GM18499 (cell line): Measurements from ENCODE around the gene PLXNA2.
A peak's percentile ranks its signal among the peaks of the same experiment; 100 is the strongest.

Experiments used
- ATAC-seq: cut with Tn5 transposase; IDR thresholded peaks from one replicate; pipeline ENCODE4 v1.9.1; 2021; ENCODE audit warnings: moderate number of reproducible peaks; ENCODE audit not compliant: insufficient read depth, unreplicated experiment

The PLXNA2 gene

DNA sequence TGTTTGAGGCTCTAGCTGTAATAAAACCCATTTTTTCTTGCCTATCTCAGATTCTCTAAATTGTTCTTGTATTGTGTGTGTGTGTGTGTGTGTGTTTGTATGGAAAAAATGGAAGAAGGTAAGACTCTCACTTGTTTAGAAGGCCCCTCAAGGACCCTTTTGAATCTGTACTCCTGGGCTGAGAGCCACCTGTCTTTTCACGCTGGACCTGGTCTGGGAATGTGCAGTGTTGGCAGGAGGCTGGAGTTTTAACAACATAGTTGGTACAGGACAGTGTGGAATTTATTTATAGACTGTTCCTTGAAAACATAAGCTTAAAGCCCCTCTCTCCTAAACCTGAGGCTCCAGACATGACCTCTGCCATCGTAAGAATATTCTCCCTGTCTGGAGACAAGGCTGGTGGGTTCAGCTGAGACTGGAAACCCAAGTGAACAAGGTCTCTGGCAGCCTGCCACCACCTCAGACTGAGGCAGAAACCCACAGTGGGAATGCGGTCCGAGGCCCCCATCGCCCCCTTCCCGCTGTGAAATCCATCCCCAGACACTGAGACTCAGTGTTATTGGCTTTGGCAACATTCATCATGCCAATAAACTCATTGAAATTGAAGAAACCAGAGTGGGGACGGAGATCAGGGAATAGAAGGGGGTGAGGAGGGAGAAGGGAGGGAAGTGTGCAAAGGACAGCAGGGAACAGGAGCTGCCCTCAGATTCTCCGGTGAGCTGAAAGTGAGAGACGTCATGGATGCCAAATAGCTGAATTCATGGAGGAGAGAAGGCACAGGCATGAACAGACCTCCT is 24.6 kb upstream of the PLXNA2 start:
- no peak for ATAC-seq

- no peak for ATAC-seq
Observed at GRCh38 chr1:208265525-208265924, 21.3 kb upstream of the PLXNA2 start.

DNA sequence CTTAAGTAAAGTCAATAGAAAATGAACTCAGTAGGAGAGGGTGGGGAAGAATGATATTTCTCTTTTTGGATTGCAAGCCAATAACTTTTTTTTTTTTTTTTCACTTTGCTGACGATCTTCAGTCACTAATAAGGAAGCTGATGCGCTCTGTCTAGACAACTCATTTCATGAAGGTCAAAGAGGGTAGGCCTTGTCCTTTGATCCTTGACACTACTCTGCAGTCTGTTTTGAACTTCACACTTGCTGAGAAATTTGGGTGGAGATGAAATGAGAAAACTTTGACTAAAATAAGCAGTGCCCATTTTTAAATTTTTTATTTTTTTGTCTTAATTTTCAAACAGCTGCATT is 20.9 kb upstream of the PLXNA2 start:
- no peak for ATAC-seq

GRCh38 chr1:208264469-208265121 is 20.4 kb upstream of the PLXNA2 start:
- ATAC-seq, result no peak

DNA sequence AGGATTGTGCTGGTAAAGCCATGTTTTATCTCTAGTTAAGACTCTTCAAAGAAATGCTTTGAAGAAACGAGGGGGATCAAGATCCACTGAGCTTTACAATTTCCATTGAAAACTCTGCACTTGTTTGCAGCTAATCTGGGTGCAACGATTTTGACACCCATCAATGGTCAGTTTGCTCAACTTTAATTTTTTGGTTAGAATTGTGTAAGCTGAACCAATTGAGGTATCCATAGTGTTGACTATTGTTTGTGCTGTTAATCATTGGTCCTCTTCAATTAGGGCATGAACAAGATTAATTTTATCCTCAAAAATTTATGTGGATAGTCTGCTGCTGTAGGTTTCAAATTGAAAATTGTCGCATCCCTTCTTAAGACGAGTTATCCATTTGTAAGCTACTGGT is 17.7 kb upstream of the PLXNA2 start:
- no peak for ATAC-seq

- ATAC-seq, result no peak
Observed at GRCh38 chr1:208258277-208258676, 14.1 kb upstream of the PLXNA2 start.

- no peak for ATAC-seq
Observed at GRCh38 chr1:208257351-208257750, 13.2 kb upstream of the PLXNA2 start.

DNA sequence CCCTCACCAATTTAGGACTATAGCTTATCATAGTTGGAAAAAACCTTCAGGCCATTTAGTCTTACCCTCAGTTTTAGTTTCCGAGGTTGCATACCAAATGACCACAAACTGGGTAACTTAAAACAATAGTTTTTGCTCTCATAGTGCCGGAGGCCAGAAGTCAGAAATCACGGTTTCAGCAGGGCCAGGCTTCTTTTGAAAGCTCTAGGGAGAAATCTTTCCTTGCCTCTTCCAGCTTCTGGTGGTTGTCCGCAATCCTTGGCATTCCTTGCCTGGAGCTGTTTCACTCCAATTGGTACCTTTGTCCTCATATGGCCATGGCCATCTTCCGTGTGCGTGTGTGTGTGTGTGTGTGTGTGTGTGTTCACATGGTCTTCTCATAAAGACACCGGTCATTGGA is 12.4 kb upstream of the PLXNA2 start:
- no peak for ATAC-seq

DNA sequence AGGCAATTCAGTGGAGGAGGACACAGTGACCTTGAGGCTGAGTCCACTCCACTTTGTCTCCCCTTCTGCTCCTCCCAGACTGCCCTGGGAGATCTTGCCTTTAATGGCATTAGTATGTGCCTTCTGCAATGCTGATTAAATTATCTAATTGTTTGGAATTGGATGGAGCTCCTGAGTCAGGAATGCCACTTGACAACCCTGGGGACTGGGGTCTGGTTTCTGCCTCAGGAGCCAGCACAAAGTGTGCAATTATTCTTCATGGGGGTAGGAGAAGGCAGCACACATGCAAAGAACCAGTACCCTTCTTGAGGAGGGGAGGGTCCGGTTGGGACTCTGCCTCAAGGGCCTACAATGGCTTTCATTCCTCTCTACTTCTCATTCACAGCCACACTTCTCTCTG is 11.9 kb upstream of the PLXNA2 start:
- no peak for ATAC-seq

- no peak for ATAC-seq
Observed at GRCh38 chr1:208254862-208255261, 10.7 kb upstream of the PLXNA2 start.

GRCh38 chr1:208254376-208254775 is 10.2 kb upstream of the PLXNA2 start:
- no peak for ATAC-seq

- no peak for ATAC-seq
Observed at GRCh38 chr1:208252836-208253576, 8.8 kb upstream of the PLXNA2 start.

DNA sequence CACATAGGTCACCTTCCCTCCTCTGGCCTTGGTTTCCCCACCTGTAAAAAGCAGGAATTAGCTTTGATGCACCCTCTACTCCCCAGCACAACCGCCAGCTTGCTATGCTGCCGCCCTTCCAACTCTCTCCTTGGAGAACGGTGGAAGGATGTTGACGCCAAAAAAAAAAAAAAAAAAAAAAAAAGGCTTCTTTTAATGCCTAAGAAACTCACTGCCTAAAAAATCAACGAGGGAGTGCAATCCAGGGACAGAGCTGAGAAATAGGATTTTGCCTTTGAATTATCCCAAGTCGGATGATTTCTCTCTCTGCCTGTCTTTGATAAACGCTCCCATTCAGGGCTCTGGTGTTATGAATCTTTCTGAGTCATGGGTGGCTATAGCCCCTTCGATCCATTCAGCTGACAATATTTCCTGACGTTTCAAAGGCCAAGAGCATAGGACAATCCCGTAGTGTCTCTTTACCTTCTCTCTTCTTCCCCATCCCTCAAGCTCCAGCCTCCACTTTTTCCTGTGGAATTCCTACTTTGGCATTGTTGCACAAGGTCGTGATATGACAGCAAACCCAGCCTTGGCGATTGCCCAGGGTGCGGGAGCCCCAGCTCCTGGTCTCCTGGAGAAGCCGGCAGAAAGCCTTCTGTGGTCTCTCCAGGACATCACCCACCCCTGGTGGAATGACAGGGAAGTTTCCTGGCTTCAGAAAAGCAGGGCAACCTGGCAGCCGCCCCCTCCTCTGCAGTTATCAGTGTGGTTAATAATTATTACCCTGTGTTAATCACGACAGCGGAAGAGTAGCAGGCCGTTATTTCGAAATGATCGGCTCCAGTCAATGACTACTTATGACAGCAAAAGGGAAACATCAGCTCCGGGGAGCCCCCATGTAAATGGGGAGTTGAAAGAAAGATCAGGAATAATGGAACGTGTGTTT is 8.0 kb upstream of the PLXNA2 start:
- no peak for ATAC-seq

GRCh38 chr1:208251015-208251414 is 6.8 kb upstream of the PLXNA2 start:
- ATAC-seq, result no peak

- ATAC-seq, result no peak
Observed at GRCh38 chr1:208250613-208251012, 6.4 kb upstream of the PLXNA2 start.

DNA sequence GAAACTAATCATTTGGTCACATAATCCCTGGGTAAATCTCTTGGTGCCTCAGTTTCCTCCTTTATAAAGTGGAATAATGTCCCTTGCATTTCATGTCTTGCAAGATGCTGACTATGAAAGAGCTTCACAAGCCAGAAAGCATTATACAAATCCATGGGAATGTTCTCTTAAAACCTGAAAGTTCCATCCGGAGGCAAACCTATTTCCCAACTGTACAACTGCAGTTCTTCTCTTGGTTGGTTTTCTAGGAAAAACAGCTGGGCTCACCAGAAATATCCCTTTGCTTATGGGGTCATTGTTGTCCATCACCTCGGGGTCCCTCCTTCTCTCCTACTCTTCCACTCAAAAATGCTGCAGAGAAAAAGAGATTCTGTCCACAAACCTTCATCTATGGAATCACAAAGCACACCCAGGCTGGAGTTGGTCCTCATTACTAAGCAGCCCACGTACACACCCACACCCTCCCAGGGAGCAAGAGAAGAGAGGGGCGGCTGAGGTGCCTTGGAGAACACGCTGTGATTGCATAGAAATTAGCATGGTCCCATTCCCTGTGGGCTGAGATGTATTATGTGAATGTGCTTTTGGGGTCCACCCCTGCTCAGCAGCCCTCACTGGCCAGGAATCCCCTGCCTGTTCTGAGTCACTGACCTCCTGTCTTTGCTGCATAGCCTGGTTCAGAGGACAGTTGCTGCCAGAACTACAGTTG is 5.0 kb upstream of the PLXNA2 start:
- ATAC-seq, result no peak

- no peak for ATAC-seq
Observed at GRCh38 chr1:208248307-208248801, 4.2 kb upstream of the PLXNA2 start.

DNA sequence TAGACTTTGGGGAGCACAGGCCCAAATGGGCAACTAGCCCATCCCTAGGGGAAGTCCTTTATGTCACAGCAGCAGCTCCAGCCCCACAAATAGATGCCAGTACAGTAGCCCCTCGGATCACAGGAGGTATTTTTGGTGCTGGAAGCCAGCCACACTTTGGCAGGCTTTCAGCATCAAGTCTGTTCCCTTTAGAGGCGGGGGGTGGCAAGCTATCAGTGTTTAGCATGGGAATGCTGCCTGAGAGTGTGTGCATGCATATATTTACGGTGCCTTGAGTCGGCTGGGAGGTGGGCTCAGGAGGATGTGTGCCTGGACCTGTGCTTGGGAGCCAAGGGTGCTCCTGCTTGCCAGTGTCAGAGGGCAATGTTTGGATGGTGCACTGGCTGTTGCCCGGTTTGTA is 3.5 kb upstream of the PLXNA2 start:
- ATAC-seq, result no peak

DNA sequence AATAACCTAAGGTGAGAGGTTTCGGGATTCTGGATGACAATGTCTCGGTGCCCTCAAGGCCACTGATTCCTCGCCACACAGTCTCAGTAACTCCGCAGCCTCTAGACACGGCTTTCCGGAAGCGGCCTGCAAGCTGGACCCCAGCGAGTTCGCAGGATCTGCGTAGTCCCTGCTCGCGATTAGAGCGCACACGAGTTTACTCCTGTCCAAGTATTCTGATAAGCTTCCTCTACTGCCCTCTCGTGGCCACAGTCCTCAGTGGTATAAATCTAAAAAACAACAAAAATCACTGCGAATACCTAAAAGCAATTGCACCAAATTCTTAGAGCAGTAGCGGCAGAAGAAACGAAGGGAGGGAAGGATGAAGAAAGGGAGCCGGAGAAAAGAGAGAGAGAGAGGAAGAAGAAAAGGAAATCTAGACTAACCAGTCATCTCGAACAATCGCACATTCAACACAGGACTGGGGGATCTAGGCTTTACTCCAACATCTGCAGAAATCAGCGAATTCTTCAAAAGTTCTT is 1.1 kb upstream of the PLXNA2 start:
- peak; percentile 61 for ATAC-seq
